GM19240 (cell line): Measurements from ENCODE around the gene RGS3.

Experiments
- DNase-seq: peaks from one replicate; pipeline ENCODE4 v3.0.0; 2011; ENCODE audit warnings: low spot score; ENCODE audit not compliant: insufficient read length

RGS3 gene

DNA sequence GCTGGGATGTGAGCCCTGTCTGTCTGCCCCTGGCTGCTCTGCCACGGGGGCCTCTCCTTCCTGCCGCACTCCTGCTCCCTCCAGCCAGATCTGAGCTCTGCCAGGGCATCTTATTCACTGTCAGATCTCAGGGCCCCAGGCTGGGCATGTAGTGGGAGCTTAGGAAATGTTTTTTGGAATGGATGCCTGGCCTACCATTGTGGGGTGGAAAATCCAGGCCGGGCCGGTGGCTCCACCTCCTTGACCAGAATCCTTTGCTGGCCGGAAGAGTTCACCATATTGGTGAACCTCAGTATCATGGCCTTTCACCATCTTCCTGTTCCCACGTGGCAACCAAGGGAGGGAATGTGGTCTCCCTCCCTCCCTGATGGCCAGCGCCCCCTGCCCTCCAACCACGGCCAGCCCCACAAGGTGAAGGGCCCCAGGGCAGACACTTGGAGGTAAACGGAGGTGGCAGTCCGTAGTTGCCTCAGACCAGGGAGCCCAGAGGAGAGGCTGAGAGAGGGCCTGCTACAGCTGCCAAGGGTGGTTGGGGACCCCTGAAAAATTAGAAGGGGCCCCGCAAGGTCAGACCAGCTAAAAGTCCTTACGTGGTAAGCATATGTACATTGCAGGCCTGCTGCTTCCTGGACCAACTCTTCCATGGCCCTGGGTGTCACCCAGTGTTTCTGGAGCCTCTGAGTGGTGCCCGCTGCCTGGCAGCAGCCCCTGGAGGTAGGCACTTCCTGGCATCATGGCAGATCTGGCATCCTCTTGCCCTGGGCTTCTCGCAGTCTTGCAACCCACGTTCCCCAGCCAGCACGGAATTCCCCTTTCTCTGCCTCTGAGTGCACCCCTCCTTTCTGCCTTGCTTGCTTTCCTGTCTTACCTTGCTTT, 153.3 kb downstream of the RGS3 start:
- DNase-seq, result no peak

- DNase-seq, result no peak
These were observed 154.0 kb downstream of the RGS3 start for GRCh38 chr9:113617550-113617949.

DNA sequence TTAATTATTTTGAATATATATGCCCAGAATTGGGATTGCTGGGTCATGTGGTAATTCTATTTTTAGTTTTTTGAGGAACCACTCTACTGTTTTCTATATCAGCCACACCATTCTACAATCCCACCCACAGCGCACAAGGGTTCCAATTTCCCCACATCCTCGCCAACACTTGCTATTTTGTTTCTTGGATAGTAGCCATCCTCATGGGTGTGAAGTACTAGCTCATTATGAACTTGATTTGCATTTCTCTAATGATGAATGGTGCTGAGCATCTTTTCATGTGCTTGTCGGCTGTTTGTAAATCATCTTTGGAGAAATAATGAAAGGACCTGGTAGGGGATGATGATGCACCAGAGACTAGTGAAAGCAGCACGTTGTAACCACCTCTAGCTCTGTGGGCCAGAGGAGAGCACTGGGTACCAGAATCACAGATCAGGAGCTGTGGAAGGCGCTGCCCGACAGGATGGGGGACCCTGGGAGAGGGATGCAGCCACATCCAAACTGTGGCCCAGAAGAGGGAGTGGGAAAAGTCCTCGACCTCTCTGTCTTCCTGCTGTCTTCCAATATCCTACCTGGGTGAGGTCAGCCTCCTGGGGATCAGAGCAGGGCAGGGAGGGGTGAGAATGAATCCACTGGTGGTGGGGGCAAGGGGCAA, 155.4 kb downstream of the RGS3 start:
- no peak for DNase-seq

DNA sequence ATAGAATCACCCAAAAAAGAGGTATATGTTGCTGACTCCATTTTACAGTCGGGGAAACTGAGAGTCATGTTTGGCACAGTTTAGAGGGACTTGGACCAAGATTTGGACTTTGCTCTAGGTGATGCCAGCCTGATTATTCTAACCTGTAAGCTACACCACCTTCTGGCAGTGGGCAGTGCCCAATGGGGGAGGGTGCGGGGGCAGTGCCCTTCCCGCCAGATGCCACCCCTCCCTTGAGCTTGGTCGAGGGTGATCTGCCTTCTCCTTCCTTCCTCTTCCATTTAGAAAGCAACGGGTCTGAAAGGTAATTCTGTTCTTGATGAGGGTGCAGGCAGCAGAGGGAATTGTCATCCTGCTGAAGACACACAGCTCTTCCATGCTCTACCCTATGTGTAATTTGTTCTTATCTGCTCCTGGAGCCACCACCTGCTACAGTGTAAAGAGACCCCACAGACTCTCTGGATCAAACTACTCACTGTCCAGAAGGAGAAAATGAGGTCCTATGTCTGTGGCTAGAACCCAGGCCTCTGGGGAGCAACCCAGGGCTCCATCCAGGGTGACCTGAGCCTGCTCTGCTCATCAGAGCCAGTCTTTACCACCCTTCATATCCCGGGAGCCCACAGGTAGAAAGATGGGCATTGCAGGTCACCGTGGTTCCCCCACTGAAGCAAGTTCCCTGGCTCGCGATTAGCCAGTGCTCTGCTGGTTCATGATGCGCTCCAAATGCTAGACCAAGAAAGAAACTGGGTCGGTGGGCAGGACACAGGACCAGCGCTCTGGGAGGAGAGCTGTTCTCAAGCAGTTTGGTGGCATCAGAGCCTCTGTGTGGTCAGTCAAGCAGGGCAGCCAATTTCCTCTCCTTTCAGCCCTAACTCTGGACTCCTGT, 156.2 kb downstream of the RGS3 start:
- no peak for DNase-seq

DNA sequence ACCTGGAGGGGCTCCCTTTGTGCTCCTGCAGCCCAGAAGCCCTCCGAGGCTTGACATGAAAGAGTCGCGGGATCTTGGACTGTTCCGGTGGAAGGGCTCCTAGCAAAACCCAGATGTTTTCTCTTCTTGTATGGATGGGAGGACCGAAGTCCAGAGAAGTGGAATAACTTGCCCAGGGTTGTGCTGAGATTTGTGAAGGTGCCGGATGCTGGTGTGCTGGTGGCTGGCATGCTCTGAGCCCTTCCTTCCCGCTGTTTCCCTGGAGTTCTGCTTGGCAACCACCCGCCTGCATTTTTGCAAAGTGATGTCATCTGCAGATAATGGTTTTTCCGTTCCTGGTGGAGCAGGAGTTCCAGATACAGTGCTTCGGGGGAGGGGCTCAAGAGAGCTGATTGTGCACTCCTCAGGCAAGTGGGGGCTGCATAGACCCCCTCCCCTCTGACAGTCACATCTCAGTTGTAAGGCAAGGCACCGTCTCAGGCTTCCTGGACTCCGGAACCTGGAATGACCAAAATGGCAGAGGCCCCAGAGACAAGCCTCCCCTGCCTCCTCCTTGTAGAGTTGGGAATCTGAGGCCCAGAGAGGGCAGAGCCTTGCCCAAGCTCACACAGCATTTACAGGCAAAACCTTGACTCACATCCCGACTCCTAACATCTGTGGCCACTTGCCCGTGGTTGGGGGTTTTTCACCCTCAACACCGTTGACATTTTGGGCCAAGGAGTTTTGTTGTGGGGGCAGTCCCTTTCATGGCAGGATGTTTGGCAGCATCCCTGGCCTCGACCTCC, 157.0 kb downstream of the RGS3 start:
- no peak for DNase-seq

DNA sequence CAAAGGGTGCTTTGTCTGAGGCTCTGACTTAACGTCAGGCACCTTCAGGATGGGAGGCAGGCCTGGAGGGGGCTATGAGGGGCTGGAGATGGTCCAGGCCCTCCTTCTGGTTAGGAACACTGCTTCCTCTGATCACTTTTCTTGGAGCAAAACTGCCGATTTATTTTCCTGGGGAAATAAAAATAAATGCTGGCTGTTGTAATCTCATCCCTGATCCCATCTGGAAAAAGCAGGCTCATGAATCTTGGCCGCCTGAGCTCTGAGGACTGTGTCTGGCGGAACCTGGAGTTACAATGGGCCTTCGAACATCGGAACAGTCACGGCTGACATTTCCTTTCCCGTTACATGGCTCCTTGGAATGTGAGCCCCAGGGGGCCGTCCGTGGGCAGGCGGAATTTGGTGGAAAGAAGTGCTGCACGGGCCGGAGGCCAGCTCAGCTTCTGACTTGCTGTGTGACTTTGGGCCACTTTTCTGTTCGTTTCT, 157.8 kb downstream of the RGS3 start:
- no peak for DNase-seq

DNA sequence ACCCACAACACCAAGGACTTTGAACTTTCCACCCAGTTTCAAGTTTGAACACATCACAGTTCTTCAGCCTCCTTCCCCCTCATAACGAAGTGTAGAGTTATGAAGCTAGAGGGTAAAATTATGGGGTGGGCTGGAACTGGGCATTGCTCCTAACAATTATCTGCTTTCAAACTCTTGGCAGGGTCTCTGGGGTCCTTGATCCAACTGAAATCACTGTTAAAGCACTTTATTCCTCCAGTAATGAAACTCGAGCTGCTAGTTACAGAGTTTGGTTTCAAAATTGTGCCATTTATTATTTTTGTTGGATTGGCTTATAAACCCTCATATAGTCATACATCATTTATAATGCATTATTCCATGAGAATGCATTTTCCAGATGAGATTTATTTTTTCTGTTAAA, 158.5 kb downstream of the RGS3 start:
- DNase-seq, result no peak

DNA sequence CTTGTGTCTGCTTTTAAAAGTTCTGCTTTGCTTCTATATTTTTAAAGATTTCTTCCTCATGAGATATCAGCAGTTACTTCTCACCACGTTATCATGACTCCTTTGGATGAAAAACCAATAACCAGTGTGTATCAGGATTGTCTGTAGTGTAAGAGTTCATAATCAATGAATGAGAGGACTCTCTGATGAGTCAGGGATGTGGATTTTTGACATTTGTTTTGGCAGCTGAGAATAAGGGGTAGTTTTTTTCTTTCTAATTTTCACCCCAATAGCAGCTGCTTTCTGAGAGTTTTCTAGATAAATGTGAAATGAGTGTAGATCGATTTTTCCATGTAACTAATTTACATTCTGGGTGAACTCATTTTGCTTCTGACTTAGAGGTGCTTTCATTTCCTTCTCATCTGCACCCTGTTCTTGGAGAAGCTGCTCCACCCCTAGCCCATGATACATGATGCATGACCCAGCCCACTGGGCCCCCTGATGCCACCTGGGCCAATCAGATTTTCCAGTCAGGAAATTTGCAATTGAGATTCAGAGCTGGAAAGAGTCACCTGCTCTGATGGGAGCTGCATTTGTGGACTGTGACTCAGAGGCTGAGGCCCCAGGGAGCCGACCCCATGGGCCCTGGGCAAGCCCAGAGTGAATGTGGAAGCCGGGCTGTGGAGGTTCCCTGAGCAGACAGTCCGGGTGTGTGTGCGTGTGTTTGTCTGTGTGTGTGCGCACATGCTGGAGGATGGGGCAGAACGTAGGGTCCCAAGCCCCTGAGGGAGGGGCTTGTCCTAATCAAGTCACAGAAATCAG, 159.3 kb downstream of the RGS3 start:
- peak; percentile 48 for DNase-seq

DNA sequence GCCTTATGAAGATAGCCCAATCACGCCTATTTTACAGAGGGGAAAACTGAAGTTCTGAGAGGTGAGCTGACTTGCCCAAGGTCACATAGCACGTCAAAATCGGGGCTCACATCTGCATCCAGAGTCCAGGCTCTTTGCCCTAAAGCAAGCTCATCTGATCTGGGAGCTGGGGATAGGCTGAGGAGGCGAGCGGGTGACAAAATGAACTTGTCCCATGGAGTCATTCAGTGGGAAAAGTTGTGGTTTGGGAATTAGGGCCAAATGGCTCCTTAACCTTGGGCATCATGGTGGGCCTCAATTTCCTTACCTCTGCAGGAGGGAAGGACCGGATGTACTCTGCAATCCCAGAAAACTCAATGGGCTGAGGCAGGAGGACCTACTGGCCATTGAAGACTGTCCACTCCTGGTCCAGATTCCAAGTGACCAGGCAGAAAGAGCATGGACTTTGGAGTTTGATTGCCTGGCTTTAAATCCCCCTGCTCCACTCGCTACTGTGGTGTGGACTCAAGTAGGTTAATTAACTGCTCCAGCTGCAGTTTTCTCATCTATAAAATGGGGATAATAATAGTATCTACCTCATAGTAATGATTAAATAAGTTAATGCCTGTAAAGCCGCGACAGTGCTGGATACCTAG, 160.4 kb downstream of the RGS3 start:
- DNase-seq, result no peak

GRCh38 chr9:113624721-113625120, 161.2 kb downstream of the RGS3 start:
- DNase-seq, result no peak

DNA sequence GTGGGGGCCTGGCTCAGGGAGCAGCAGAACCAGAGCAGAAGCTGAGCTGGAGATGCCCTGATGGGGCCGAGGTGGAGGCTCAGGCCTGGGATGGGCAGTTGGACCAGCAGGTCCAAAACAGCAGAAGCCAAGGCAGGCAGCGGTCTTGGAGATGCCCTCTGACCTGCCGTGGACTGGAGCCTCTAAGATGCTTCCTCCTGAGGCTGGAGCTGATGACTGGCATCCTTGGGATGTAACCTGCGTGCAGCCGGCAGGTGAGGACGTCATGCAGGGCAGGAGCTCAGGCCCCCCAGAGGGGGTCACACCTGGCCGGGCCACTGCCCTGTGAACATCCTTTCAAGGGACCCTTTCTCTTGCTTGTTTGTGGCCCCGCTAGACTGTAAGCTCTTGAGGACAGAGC, 162.0 kb downstream of the RGS3 start:
- DNase-seq, result no peak

DNA sequence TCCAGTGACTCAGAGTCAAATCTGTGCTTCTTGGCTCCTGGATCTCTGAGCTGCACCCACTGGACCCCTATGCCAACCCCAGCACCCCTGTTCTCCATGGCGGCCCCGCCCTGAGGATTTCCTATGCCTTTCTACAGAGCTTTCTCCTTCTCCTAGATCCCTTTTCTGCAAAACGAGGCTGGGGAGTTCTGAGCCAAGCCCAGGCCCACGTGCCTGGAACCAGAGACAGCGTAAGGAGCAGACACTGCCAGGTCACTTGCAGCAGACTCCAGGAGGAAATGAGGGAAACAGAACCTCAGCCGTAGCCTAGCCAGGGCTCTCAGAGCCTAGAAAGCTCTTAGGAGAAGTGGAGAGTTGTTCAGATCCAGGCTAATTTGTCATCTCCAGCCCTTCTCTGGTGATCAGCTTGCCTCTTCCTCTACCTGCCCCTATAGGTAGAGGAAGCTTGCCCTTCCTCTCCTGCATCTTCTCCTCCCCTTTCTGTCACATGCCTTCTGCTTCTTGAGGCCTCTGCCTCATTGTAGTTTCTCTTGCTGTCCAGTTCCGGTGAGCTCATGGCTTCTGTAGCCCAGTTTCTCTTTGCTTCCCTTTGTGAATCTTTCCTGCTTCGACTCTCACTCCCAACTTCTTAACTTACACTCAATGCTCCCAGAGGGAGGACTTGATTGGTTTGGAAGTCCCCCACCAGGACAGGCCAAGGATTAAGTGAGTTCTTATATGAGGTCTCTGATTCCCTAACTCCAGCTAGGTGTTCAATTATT, 163.4 kb downstream of the RGS3 start:
- DNase-seq, result no peak

DNA sequence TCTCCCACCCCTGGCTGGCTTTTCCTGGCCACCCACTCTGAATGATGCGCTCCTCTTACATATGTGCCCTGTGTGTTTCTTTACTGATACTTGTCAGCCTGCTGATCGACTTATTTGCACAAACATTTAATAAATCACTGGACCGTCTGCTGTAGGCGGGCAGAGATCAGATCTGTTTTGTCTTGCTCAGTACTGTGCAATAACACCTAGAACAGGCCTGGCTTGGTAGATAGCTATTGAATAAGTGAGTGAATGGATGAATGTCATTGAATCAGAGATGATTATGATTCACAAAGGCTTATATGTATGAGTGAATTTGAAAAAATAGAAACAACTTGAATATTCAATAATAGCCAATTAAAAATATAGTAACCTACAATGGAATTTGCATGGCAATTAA, 165.1 kb downstream of the RGS3 start:
- no peak for DNase-seq

DNA sequence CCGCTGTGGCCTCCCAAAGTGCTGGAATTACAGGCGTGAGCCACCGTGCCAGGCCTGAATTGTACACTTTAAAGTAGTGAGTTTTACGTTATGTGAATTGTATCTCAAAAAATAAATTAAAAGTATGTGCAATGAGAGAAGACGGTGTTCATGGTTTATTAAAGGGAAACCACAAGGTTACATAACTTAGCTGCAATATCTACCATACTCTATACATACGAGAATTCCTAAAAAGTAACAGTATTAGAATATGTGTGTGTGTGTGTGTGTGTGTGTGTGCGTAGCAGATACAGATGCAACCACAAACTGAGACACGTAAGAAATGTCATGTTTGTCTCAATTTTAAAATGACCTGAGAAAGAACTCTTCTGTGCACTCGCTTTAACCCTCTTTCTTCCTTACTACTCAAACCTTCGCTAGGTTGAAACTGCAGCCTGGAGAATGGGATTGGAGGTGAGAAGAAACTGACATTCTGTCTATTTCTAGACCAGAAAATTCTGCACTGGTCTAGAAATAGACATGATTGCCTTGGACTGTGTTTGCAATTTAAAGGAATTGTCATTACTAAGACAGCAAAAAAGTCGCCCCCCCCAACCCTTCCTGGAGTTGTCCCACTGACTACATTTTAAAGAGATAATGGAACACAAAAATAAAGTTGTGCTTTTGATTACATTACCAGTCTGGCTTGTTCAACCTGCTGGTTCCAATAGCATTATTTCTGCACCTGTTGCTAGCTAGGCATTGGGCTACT, 167.0 kb downstream of the RGS3 start:
- no peak for DNase-seq

DNA sequence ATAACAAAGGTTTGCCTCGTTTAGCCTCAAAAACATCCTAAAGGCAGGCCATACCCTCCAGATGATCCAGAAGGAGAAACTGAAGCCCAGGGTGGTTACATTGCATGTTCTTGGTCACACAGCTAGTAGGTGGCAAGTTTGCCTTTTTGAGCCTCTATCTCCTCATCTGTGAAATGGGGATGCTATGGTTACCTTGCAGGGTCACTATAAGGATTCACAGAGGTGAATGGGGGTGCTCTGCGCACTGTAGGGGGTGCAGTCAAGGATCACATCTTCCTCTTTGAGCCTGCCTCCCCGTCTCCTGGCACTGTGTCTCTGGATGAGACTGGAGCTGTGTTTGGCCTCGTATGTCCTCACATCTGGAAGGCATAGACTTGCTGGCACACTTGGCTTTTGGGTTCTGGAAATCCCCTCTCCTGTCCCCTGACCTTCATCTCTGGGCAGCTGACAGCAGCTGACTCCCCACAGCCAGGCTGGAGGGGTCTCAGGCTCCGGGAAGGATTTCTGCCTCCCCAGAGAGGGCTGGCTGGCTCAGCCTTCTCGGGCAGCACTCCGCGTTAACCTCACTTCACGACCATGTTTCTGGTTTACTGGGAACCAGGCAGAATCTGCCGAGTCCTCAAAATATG, 167.7 kb downstream of the RGS3 start:
- no peak for DNase-seq

DNA sequence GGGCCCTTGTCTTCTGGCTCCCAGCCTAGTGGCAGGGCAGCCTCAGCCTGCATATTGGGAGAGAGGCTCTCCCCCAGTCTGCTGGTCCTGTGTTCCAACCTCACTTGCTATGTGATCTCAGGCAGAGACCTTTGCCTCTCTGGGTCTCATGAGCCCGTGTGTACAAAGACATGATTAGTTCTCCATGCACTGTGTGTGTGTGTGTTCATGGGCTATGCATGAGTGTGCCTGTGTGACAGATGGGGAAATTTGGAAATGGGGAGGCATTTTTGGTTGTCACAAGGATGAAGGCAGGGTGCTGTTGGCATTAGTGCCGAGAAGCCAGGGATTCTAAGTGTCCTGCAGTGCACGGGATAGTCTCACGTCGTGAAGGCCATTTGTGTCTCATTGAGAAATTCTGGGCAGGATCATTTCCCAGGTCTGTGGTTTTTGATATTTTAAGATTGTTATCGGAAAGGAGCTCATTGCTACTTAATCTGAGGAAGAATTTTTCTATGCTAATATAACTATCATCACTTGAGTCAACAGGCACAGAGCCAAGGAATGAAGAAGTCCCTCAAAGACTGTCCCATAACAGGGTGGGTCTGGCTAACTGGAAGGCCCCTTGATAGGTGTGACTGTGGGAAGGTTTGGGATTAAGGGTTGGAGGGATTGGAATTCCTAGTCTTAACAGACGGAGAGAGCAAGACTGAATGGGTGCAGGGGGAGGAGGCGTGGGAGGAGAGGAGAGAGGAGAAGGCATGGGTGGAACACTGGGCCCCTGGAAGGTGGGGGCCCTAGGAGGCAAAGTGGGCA, 168.5 kb downstream of the RGS3 start:
- no peak for DNase-seq
